ENCODE results near the gene MANSC1.

The MANSC1 gene

GRCh38 chr12:12282761-12283425 is 67.1 kb downstream of the MANSC1 start:
- Mint-ChIP-seq H3K4me3 (no peak overlapping the region), H3K27ac (no peak overlapping the region), H3K9me3 (peaks cover under 1% of the 10 kb centered on the region), H3K36me3 (no peaks in the 10 kb centered on the region), H3K4me1 (no peaks in the 10 kb centered on the region), H3K27me3 (peaks cover 13% of the 10 kb centered on the region)
- DNase-seq = no peak
- CTCF ChIA-PET = no interaction called here

GRCh38 chr12:12282202-12282601 is 67.8 kb downstream of the MANSC1 start:
- Mint-ChIP-seq H3K27me3 (peaks cover 13% of the 10 kb centered on the region), H3K27ac (no peak overlapping the region), H3K4me3 (no peak overlapping the region), H3K36me3 (no peaks in the 10 kb centered on the region), H3K9me3 (peaks cover 2% of the 10 kb centered on the region), H3K4me1 (no peaks in the 10 kb centered on the region)
- CTCF ChIA-PET = no interaction called here
- no peak for DNase-seq

GRCh38 chr12:12281134-12281533 is 68.9 kb downstream of the MANSC1 start:
- no peak overlapping the region for H3K27ac Mint-ChIP-seq
- peaks cover 13% of the 10 kb centered on the region for H3K27me3 Mint-ChIP-seq
- no peaks in the 10 kb centered on the region for H3K36me3 Mint-ChIP-seq
- CTCF ChIA-PET = no interaction called here
- peaks cover 2% of the 10 kb centered on the region for H3K9me3 Mint-ChIP-seq
- no peaks in the 10 kb centered on the region for H3K4me1 Mint-ChIP-seq
- no peak overlapping the region for H3K4me3 Mint-ChIP-seq
- no peak for DNase-seq

DNA sequence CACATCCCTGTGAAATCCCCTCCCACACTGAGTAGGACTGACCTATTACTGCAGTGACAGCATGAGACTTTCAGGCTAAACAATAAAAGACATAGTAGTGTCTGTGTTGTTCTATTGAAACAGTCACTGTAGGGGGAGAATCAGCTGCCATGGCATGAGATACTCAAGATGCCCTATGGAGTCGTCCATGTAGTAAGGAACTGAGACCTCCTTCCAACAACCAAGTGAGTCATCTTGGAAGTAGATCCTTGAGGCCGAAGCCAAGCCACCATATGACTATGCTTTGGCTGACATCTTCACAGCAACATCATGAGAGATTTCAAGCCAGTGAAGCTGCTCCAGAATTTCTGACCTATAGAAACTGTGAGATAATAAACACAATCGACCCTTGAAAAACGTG is 71.1 kb downstream of the MANSC1 start:
- Mint-ChIP-seq H3K27me3 (peaks cover 15% of the 10 kb centered on the region), H3K36me3 (no peaks in the 10 kb centered on the region), H3K4me3 (no peak overlapping the region), H3K9me3 (peaks cover 2% of the 10 kb centered on the region), H3K27ac (no peak overlapping the region), H3K4me1 (no peaks in the 10 kb centered on the region)
- CTCF ChIA-PET = no interaction called here
- no peak for DNase-seq

Data from activated naive CD4-positive, alpha-beta T cell treated with anti-CD3 and anti-CD28 coated beads, Interleukin-2, amount 10 ng/mL, durations not matched to agents 7 days and 5 days (primary cell).